GM10248 (cell line): ENCODE data around the gene SIPA1L3.

Source experiments
- CTCF ChIA-PET: fragments of 300-600 bp; sonication (Branson Sonifier 250); formaldehyde crosslinking; extraction: SDS; loops from one replicate; lab custom pipeline; 2021; ENCODE audit warnings: antibody characterized with exemption; lab: Yijun Ruan, JAX
- POLR2A ChIA-PET: fragments of 350-650 bp; sonication (Branson Sonifier 250); formaldehyde crosslinking; extraction: SDS; loops from one replicate; lab custom pipeline; 2020; ENCODE audit warnings: antibody characterized with exemption; lab: Yijun Ruan, JAX
- DNase-seq: peaks from one replicate; pipeline ENCODE4 v3.0.0; 2012; ENCODE audit errors: extremely low spot score
- CTCF ChIP-seq: IDR thresholded peaks from 2 replicates; pipeline ENCODE4 v1.5.1; 2012; ENCODE audit warnings: mild to moderate bottlenecking, low read depth; ENCODE audit errors: extremely low read depth, missing control alignments, control extremely low read depth

The SIPA1L3 gene

GRCh38 chr19:38194061-38194701 lies 287.2 kb downstream of the SIPA1L3 start:
- TF ChIP-seq CTCF, result no peak
- CTCF ChIA-PET, result no interaction called here
- no peak for DNase-seq
- POLR2A ChIA-PET, result no interaction called here

- no peak for TF ChIP-seq CTCF
- POLR2A ChIA-PET, result no interaction called here
- DNase-seq, result no peak
- CTCF ChIA-PET, result no interaction called here
Observed at GRCh38 chr19:38195237-38195636, 288.2 kb downstream of the SIPA1L3 start.

- ChIA-PET CTCF (interaction anchor here (1.0 to 1.2 kb wide), 2 partner anchors 13 to 294 kb away, joined by 3 to 4 read pairs; no protein-coding TSS in a partner anchor), POLR2A (no interaction called here)
- TF ChIP-seq CTCF, result no peak
- no peak for DNase-seq
Observed at GRCh38 chr19:38196245-38196837, 289.3 kb downstream of the SIPA1L3 start.

GRCh38 chr19:38196948-38197656 lies 290.1 kb downstream of the SIPA1L3 start:
- POLR2A ChIA-PET, result no interaction called here
- CTCF ChIA-PET, result interaction anchor here (1.0 to 1.2 kb wide), 2 partner anchors 13 to 294 kb away, joined by 3 to 4 read pairs; no protein-coding TSS in a partner anchor

GRCh38 chr19:38197937-38198704 lies 291.1 kb downstream of the SIPA1L3 start:
- POLR2A ChIA-PET, result no interaction called here
- no peak for TF ChIP-seq CTCF
- CTCF ChIA-PET, result no interaction called here
- DNase-seq, result no peak

More at GRCh38 chr19:38196948-38197656, 290.1 kb downstream of the SIPA1L3 start:
- no peak for DNase-seq
- no peak for TF ChIP-seq CTCF

GRCh38 chr19:38199340-38199739 lies 292.3 kb downstream of the SIPA1L3 start:
- ChIA-PET POLR2A (no interaction called here), CTCF (interaction anchor here (1.8 kb wide), 1 partner anchor 57 kb away, joined by 4 read pairs; no protein-coding TSS in a partner anchor)
- TF ChIP-seq CTCF, result no peak
- DNase-seq, result no peak
